Endothelial cell (in vitro differentiated cells): ENCODE results near the gene NADK2. TPM values are rescaled to one million over a fixed set of nuclear protein-coding genes. Genes with fewer than 3 reads are reported as not detected.

ENCODE experiments used
- DNase-seq: peaks from one replicate; pipeline ENCODE4 v3.0.0; 2021; ENCODE audit warnings: low spot score
- H3K27ac Mint-ChIP-seq: one replicate; pipeline ENCODE4 v1.8.0; 2021; ENCODE audit warnings: mixed read lengths, inconsistent platforms; ENCODE audit not compliant: unreplicated experiment
- H3K27me3 Mint-ChIP-seq: one replicate; pipeline ENCODE4 v1.8.0; 2021; ENCODE audit warnings: mild to moderate bottlenecking, moderate library complexity, mixed read lengths, inconsistent platforms; ENCODE audit not compliant: unreplicated experiment
- H3K36me3 Mint-ChIP-seq: one replicate; pipeline ENCODE4 v1.8.0; 2021; ENCODE audit warnings: mild to moderate bottlenecking, low read depth, mixed read lengths, inconsistent platforms; ENCODE audit not compliant: unreplicated experiment
- H3K4me1 Mint-ChIP-seq: one replicate; pipeline ENCODE4 v1.8.0; 2021; ENCODE audit warnings: mild to moderate bottlenecking, mixed read lengths, inconsistent platforms; ENCODE audit not compliant: unreplicated experiment
- H3K4me3 Mint-ChIP-seq: one replicate; pipeline ENCODE4 v1.8.0; 2021; ENCODE audit warnings: mild to moderate bottlenecking, mixed read lengths, inconsistent platforms; ENCODE audit not compliant: unreplicated experiment
- H3K9me3 Mint-ChIP-seq: one replicate; pipeline ENCODE4 v1.8.0; 2021; ENCODE audit warnings: mixed read lengths, inconsistent platforms; ENCODE audit not compliant: unreplicated experiment
- CTCF ChIP-seq: fragments of 200-600 bp; sonication (generic); IDR thresholded peaks from one replicate; pipeline ENCODE4 v1.5.0; 2021; ENCODE audit warnings: antibody characterized with exemption; ENCODE audit not compliant: unreplicated experiment
- total RNA-seq: library from RNA; stranded (reverse); fragmentation: NEBNext Ultra II Directional; extraction: Animal tissue kit (Norgen Biotek cat#: 25700); gene quantifications from one replicate; pipeline ENCODE4 v1.2.1, GENCODE V29; 2021; ENCODE audit not compliant: unreplicated experiment

NADK2 gene
- total RNA-seq, 1 donor from 2014 or later, result 27.0 TPM

GRCh38 chr5:36181774-36182173 lies 60.0 kb downstream of the NADK2 start:
- no peaks in the 10 kb centered on the region for H3K4me1 Mint-ChIP-seq
- no peaks in the 10 kb centered on the region for H3K9me3 Mint-ChIP-seq
- peaks cover 6% of the 10 kb centered on the region for H3K36me3 Mint-ChIP-seq
- peaks cover 2% of the 10 kb centered on the region for H3K27me3 Mint-ChIP-seq
- no peak overlapping the region for H3K4me3 Mint-ChIP-seq
- no peak for DNase-seq
- TF ChIP-seq CTCF, result no peak
- no peak overlapping the region for H3K27ac Mint-ChIP-seq

- Mint-ChIP-seq H3K9me3 (no peaks in the 10 kb centered on the region), H3K27me3 (peaks cover 2% of the 10 kb centered on the region), H3K4me3 (no peak overlapping the region), H3K36me3 (peaks cover under 1% of the 10 kb centered on the region), H3K4me1 (no peaks in the 10 kb centered on the region), H3K27ac (no peak overlapping the region)
- DNase-seq, result no peak
- TF ChIP-seq CTCF, result no peak
These were observed 61.0 kb downstream of the NADK2 start for GRCh38 chr5:36180556-36181350.

DNA sequence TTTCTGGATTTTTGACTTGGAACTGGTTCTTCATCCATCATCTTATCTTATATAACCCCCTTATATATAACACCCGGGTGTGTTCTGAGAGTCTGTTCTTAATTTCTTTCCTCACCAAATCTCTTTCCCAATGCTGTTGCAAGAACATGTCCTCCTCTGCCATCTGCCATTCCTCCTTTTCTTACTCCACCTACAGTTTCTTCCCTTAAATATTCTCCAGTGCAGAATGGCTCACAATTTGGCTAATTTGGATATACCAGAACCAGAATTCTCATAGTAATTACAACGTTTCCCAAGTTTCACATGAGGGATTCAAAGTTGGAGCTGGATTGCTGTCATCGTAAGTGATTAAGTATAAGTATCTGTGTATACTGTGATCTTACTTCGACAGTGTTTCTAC lies 61.8 kb downstream of the NADK2 start:
- no peaks in the 10 kb centered on the region for H3K4me1 Mint-ChIP-seq
- no peak for DNase-seq
- TF ChIP-seq CTCF, result no peak
- H3K27me3 Mint-ChIP-seq, result no peaks in the 10 kb centered on the region
- no peak overlapping the region for H3K27ac Mint-ChIP-seq
- no peaks in the 10 kb centered on the region for H3K36me3 Mint-ChIP-seq
- H3K9me3 Mint-ChIP-seq, result no peaks in the 10 kb centered on the region
- no peak overlapping the region for H3K4me3 Mint-ChIP-seq

DNA sequence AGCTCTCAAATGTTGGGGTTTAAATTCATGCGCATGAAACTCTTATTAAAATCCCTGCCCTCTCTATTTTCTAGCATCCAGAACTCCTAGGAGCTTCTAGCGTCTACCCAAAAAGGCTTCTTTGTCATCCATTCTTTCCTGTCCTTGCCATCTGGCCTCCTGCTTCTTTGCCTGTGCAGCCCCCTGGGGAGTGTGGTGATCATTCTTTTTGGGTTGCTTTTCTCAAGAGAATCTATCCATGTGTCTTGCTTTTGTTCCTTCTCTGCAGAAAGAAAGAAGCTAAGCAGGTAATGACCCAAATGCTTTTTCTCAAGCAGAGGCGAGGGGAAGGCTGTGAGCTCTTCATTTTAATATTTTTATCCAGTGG lies 63.2 kb downstream of the NADK2 start:
- Mint-ChIP-seq H3K4me1 (peaks cover 4% of the 10 kb centered on the region), H3K4me3 (no peak overlapping the region), H3K36me3 (no peaks in the 10 kb centered on the region), H3K9me3 (no peaks in the 10 kb centered on the region), H3K27ac (no peak overlapping the region), H3K27me3 (no peaks in the 10 kb centered on the region)
- no peak for DNase-seq
- no peak for TF ChIP-seq CTCF

- Mint-ChIP-seq H3K4me3 (no peak overlapping the region), H3K27ac (no peak overlapping the region), H3K9me3 (no peaks in the 10 kb centered on the region), H3K4me1 (peaks cover 4% of the 10 kb centered on the region), H3K27me3 (no peaks in the 10 kb centered on the region), H3K36me3 (no peaks in the 10 kb centered on the region)
- DNase-seq, result no peak
- peak; percentile 46 for TF ChIP-seq CTCF
These were observed 63.8 kb downstream of the NADK2 start for GRCh38 chr5:36177715-36178523.
